ENCODE data around the gene JAML.

JAML gene

DNA sequence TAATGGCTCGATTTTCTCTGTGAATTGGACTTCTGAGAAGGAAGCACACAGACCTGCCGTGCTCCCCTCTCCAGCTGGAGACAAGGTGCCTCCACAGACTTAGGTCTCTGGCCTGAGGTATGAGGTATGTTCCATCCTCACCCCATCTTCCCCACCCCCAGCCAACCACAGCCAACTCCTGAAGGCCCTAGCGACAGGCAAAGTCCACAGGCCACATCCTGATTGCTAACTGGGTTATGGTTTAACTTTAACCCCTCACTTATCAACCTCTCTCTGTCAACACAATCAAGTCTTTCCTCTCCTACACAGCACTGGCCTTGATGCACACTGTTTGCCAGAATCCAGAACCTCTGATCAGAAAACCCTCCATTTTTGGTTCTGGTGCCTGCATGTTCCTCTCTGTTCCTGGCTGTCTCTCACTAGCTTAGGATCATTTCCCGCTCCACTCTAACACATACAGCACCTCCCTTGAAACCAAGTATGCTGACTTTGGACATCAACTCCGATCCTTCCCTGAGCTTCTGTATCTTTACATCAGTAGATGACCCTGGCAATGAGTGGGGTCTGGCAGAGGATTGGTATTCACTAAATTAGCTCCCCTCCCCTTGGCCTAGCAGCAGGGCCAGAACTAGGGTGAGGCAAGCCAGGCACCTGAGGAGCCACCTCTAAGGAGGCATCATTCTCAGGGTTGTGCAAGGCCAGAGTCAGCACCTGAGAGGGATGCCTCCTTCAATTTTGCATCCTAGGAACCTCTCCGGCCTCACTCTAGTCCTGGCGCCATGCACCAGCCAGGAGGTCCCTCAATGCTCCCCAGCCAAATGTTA, 22.0 kb downstream of the JAML start:
- Histone ChIP-seq H3K27ac (no peak overlapping the region), H3K4me2 (ENCODE audit: low read length) (no peak overlapping the region), H2AFZ (no peak overlapping the region), H3K9me3 (ENCODE audit: control insufficient read depth, low read length) (no peaks in the 10 kb centered on the region), H3K4me1 (no peaks in the 10 kb centered on the region), H3K27me3 (ENCODE audit: control insufficient read depth, insufficient read depth, low read length) (no peaks in the 10 kb centered on the region), H3K9ac (no peak overlapping the region), H3K4me3 (ENCODE audit: low read depth, low read length) (no peak overlapping the region), H3K79me2 (no peaks in the 10 kb centered on the region), H3K36me3 (ENCODE audit: control insufficient read depth, insufficient read depth, low read length) (no peaks in the 10 kb centered on the region)
- TF ChIP-seq, protein P1, sequence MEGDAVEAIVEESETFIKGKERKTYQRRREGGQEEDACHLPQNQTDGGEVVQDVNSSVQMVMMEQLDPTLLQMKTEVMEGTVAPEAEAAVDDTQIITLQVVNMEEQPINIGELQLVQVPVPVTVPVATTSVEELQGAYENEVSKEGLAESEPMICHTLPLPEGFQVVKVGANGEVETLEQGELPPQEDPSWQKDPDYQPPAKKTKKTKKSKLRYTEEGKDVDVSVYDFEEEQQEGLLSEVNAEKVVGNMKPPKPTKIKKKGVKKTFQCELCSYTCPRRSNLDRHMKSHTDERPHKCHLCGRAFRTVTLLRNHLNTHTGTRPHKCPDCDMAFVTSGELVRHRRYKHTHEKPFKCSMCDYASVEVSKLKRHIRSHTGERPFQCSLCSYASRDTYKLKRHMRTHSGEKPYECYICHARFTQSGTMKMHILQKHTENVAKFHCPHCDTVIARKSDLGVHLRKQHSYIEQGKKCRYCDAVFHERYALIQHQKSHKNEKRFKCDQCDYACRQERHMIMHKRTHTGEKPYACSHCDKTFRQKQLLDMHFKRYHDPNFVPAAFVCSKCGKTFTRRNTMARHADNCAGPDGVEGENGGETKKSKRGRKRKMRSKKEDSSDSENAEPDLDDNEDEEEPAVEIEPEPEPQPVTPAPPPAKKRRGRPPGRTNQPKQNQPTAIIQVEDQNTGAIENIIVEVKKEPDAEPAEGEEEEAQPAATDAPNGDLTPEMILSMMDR (IDR thresholded peaks at IDR 0.05), result no peak

DNA sequence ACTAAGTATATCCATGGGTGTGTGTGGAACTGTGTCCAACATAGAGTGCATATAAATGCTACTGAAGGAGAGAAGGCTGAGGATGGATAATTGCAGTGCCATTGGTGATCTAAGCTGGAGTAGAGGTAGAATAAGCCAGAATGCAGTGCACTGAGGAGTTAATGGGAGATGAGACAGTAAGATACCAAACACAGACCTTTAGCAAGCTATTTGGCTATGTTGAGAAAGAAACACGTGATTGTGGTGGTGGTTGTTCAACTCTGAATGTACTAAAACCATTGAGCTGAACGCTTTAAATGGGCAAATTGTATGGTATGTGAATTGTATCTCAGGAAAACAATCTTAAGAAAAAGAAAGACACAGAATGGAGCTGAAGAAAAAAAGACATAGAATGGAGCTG, 22.8 kb downstream of the JAML start:
- no peaks in the 10 kb centered on the region for H3K27me3 ChIP-seq (ENCODE audit: control insufficient read depth, insufficient read depth, low read length)
- no peaks in the 10 kb centered on the region for H3K36me3 ChIP-seq (ENCODE audit: control insufficient read depth, insufficient read depth, low read length)
- no peaks in the 10 kb centered on the region for H3K9me3 ChIP-seq (ENCODE audit: control insufficient read depth, low read length)
- H3K4me3 ChIP-seq (ENCODE audit: low read depth, low read length), result no peak overlapping the region
- H3K79me2 ChIP-seq, result no peaks in the 10 kb centered on the region
- TF ChIP-seq, protein P1 (IDR thresholded peaks at IDR 0.05), result no peak
- no peak overlapping the region for H3K4me2 ChIP-seq (ENCODE audit: low read length)
- H3K9ac ChIP-seq, result no peak overlapping the region
- no peaks in the 10 kb centered on the region for H3K4me1 ChIP-seq
- H2AFZ ChIP-seq, result no peak overlapping the region
- H3K27ac ChIP-seq, result no peak overlapping the region

DNA sequence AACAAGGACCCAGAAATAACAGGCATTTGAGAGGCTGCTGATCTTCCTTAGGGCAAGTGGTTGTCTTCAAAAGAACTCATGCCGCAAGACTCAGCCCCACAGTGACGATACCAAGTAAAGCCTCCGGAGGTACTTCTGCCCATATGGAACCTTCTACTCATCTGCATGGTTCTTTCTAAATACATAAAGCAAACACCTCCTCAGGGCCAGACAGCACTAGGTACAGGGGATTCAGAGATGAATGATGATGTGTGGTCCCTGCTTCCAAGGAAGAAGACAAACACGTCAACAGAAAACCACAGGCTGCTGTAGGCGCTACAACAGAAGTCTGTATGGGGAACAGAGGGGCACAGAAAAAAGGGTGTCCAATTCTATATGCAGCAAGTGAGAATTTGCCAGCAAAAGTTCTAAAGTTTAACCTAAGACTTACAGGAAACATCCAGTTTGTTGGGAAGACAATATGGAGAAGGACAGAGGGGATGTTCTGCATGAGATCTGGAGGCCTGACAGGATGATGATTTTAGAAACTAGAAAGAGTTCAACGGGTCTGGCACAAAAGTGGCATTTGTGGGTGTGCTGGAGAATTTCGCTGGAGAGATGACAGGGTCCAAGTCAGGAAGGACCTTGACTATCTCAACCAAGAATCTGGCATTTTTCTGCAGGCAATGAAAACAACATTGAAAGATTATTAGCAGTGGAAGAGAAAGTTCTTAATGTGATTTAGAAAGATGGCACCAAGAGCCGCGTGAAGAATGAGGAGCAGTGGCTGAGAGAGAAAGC, 23.7 kb downstream of the JAML start:
- Histone ChIP-seq H2AFZ (no peak overlapping the region), H3K9ac (no peak overlapping the region), H3K79me2 (no peaks in the 10 kb centered on the region), H3K9me3 (ENCODE audit: control insufficient read depth, low read length) (no peaks in the 10 kb centered on the region), H3K27me3 (ENCODE audit: control insufficient read depth, insufficient read depth, low read length) (no peaks in the 10 kb centered on the region), H3K36me3 (ENCODE audit: control insufficient read depth, insufficient read depth, low read length) (no peaks in the 10 kb centered on the region), H3K4me3 (ENCODE audit: low read depth, low read length) (no peak overlapping the region), H3K4me1 (no peaks in the 10 kb centered on the region), H3K27ac (no peak overlapping the region), H3K4me2 (ENCODE audit: low read length) (no peak overlapping the region)
- TF ChIP-seq, protein P1 (IDR thresholded peaks at IDR 0.05), result no peak

DNA sequence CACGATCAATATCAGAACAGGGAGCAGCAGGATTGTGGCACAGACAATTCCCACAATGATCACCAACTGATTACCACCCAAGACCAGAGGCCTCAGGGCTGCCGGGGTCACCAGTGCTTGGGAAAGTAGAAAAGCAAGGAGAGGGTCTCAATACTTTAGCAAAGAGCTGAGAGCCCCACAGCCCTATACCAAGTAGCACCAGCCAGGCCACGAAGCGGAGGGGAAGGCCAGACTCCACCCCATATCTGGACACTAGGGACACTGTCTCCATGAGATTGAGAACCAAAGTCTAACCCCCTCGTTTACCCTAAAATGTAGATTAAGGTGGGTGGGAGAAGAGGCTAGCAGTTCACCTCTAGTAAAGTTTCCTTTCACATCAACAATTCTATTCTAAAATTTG, 24.3 kb downstream of the JAML start:
- H3K36me3 ChIP-seq (ENCODE audit: control insufficient read depth, insufficient read depth, low read length), result no peaks in the 10 kb centered on the region
- no peak overlapping the region for H3K9ac ChIP-seq
- H3K4me2 ChIP-seq (ENCODE audit: low read length), result no peak overlapping the region
- H3K4me1 ChIP-seq, result no peaks in the 10 kb centered on the region
- no peak overlapping the region for H3K4me3 ChIP-seq (ENCODE audit: low read depth, low read length)
- H2AFZ ChIP-seq, result no peak overlapping the region
- H3K27me3 ChIP-seq (ENCODE audit: control insufficient read depth, insufficient read depth, low read length), result no peaks in the 10 kb centered on the region
- TF ChIP-seq, protein P1 (IDR thresholded peaks at IDR 0.05), result no peak
- no peak overlapping the region for H3K27ac ChIP-seq
- no peaks in the 10 kb centered on the region for H3K9me3 ChIP-seq (ENCODE audit: control insufficient read depth, low read length)
- no peaks in the 10 kb centered on the region for H3K79me2 ChIP-seq
